NK-92 (cell line): ENCODE measurements around the gene SFXN5.

Source experiments
- DNase-seq: peaks from one replicate; lab custom pipeline; 2025; ENCODE audit not compliant: unreplicated experiment; lab: John Stamatoyannopoulos, UW

SFXN5 gene

GRCh38 chr2:72945450-72946019, 126.0 kb downstream of the SFXN5 start:
- DNase-seq = no peak

DNA sequence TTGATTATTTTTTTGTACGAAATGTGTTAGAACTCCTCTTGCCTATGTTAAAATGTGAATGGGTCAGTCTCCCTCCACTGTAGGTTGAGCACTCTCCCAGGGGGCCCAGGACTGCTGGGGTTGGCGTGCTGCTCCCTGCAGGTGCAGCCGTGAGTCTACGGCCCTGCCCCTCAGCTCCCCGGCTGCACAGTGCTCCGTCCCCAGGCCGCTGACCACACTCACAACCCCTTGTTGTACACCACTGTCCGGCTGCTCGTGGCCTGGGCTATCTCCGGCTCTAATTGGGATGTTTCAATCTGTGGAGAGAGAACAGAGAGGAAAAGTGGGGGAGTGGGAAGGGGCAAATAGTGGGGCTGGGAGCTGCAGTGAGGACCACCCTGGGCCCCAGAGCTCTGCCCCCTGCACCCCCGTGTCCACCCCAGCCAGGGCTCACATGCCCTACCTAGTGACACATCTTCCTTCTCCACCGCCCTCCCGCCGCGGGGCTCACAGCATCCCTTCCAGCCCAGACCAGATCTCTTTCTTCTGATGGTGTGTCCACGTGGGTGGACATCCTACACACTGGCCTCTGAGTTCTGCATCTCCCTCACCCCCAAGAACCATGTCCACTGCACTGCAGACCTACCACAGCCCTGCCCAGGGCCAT, 126.6 kb downstream of the SFXN5 start:
- DNase-seq = no peak

GRCh38 chr2:72943540-72944395, 127.7 kb downstream of the SFXN5 start:
- DNase-seq = no peak

- no peak for DNase-seq
These were observed 128.6 kb downstream of the SFXN5 start for GRCh38 chr2:72942881-72943418.

DNA sequence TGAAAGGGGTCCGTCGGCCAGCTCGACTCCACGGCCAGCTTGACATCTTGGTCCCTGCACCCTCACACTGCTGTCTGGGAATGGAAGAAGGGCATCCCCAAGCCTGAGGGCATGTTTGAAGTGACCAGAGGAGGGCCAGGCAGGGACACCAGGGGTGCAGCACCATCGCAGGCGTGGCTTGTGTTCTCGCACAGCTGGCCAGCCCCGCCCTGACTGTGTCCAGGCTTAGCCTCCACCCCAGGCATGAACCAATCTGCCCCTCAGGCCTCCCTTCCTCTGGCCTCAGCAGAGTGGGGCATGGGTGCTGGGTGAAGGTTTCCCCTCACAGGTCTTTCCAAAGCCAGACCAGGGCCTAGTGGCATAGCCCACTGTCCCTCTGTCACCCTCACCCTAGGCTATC, 129.2 kb downstream of the SFXN5 start:
- DNase-seq = no peak

DNA sequence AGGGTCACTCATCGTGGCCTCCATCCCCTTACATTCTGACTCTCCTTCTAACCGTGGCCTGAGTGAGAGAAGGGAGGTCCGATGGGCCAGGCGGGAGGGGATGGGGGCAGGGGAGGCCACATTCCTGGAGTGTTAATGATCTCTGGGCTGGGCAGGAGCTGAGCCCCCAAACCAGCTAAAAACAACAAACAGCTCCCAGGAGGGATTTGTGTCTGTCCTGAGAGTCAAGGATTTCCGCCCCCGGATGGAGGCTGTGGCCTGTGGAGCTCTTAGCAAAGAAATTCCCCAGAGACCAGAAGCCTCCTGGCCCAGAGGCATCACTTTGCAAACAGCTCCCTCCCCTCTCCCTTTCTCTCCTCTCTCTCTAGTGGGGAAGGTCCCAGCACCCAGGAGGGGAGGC, 130.7 kb downstream of the SFXN5 start:
- DNase-seq = no peak

- DNase-seq = no peak
These were observed 131.2 kb downstream of the SFXN5 start for GRCh38 chr2:72940361-72940760.

DNA sequence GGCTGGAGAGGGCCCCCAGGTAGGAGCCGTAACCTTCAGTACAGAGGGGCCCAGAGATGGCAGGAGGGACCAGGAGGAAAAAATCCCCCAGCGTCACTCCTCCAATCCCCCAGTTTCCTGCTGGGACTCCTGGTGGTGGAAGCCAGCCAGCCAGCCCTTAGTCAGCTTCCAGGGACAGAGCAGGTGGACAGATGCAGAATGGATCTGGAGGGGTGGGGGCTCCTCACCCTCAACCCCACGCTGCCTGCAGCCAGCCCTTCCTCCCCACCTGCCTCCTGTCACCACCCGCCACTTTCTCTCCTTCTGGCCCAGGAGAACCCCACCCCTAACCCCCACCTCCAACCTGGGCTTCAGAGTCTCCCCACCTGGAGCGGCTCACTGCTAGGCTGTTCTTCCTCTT, 133.1 kb downstream of the SFXN5 start:
- no peak for DNase-seq

DNA sequence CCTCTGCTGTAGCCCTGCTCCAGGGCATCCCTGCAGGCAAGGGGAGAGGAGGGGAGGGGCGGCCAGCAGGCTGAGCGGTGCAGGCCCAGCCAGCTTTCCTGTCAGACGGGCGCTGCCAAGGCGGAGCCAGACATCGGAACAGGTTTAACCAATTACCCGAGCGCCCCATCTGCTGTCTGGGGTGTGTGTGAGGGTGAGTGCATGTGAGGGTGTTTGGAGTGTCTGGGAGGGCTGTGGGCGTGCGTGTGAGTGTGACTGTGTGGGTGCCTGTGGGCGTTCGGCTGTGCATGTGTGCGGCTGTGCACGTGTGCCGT, 134.2 kb downstream of the SFXN5 start:
- DNase-seq = no peak

- no peak for DNase-seq
These were observed 134.7 kb downstream of the SFXN5 start for GRCh38 chr2:72936660-72937355.

DNA sequence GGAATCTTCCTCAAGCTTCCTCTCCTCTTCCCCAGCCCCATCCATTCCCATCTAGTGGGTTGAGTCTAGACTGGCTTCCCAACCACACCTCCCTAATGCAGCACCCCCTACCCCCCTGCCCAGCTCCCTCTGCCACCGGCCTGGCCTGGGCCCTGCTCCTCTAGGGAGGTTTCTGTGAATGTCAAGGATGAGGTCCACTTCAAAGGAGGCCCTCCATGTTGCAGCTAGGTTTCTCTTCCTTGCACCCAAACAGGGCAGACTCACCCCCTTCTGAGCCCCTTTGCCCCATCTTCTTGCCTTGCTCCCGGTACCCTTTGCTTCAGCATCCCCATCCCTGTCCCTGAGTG, 135.9 kb downstream of the SFXN5 start:
- no peak for DNase-seq

GRCh38 chr2:72934683-72935610, 136.6 kb downstream of the SFXN5 start:
- DNase-seq = no peak

GRCh38 chr2:72933646-72934151, 137.8 kb downstream of the SFXN5 start:
- no peak for DNase-seq

- no peak for DNase-seq
These were observed 138.3 kb downstream of the SFXN5 start for GRCh38 chr2:72933207-72933606.

GRCh38 chr2:72932805-72933204, 138.7 kb downstream of the SFXN5 start:
- DNase-seq = no peak

DNA sequence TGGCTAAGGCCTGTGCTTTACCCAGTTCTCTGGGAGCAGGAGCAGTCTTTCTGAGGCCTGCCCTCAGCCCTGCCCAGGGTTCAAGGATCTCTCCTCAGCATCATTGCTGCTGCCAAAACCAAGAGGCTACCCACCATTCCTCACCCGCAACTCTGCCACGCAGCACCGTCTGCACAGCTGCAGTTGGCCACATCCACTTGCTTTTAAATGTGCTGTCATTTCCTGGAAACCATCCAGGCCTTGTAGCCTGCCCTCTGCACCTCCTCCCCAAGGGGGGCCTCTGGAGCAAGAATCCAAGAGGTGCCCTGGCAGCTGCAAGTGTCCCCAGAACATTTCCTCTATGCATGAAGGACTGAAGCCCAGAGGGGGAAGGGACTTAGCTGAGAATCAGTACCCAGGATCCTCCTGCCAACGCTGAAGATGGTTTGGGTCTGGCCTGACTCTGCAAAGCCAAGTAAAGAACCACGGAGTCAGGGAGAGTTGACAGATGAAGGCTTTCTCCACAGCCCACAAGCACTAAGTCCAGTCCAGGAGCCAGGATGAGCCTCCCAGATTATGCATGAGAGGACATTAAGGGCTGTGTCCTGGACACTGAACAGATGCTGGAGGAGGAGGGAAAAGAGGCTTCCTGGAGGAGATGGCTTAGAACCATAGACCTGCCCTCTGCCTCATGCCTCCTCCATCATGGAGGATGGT, 139.3 kb downstream of the SFXN5 start:
- no peak for DNase-seq

DNA sequence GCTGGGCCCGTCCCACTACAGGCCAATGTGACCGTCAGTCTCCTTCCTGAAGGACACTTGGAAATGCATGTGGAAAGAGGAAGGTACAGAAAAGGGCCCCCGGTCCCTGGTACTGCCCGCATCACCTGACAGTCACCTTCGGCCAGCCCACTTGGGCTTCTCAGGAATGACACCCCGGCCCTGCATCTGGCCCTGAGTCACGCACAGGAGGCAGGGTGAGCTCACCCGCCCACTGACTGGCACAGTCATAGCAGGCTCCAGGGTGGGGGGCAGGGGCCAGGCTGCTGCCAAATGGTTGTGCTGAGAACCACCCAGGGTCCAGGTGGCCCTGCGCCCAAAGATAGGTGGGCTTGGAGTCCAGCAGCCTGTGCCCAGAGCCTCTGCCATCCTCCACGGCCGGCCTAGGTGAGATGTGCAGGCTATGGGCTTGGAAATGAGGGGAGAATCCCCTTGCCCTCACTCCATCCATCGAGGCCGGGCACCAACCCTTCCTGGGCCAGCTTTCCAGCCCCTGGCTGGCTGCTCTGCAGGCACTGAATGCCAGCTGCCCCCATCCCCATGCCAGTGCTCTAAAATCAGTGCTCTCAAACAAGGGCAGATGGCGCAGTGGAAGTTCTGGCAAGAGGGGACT, 140.1 kb downstream of the SFXN5 start:
- no peak for DNase-seq

DNA sequence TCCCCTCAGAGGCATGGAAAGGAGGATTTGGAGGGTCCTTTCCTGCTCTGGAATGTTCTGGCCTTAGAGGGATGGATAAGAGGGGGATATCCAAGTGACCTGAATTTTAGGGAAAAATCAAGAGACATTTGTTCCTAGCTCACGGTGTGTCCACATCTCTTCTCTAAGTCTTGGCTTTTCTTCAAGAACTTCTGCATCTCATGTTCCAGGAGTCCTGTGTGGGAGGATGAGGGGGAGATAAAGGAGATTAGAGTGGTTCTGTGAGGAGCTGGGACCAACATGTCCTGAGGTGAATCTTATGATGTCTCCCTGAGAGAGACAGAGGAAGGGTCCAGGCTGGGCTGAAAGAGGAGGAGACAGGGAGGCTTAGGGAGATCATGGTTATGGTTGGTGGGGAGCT, 142.5 kb downstream of the SFXN5 start:
- no peak for DNase-seq
